Measurements from ENCODE around the gene ZNF488. TPM values are rescaled to one million over a fixed set of nuclear protein-coding genes. Genes with fewer than 3 reads are reported as not detected.

ZNF488 gene
- total RNA-seq, 4 donors from 2014 or later, result 0.24 to 0.56 (median 0.40) TPM; not detected in 1

- Histone ChIP-seq H3K27me3 (no peaks in the 10 kb centered on the region), H3K9me3 (no peaks in the 10 kb centered on the region), H3K4me1 (no peaks in the 10 kb centered on the region), H3K4me3 (replicated peaks in 1 of 3) (no peak overlapping the region), H3K36me3 (no peaks in the 10 kb centered on the region), H3K27ac (no peak overlapping the region)
- DNase-seq, result no peak
- intact Hi-C loops (cut with DNase I), result no loop called here
- no peak for TF ChIP-seq CTCF (IDR thresholded peaks at IDR 0.05)
- 64 to 66% methylated on average over 2 of the region's 2 CpGs for WGBS, 2 donors
Measured at GRCh38 chr10:47412869-47413268, 28.8 kb upstream of the ZNF488 start.

DNA sequence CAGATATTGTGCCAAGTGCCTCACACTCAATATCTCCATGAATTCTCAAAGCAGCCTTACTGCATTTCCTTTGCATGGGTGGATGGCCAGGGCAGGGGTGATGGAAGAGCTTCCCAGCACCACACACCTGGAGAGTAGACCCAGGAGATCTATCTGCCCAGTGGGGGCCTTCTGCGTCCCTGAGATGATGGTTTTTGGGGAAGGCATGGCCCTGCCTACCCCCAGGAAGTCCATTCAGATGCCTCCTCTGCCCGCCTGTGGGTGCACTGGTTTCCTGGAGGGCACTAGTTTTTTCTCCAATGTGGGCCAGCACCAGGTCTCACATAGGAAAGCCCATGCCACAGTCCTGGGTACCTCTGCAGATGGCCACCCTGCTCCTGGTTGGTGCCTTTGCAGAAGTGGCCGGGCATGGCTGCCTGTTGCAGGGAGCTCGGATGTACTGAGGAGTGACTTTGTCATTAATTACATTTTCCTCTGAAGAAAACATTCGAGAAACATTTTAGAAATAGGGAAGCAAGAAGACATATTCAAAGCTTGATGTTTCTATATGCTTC is 28.2 kb upstream of the ZNF488 start:
- Histone ChIP-seq H3K9me3 (no peaks in the 10 kb centered on the region), H3K4me1 (no peaks in the 10 kb centered on the region), H3K27ac (no peak overlapping the region), H3K36me3 (no peaks in the 10 kb centered on the region), H3K4me3 (replicated peaks in 1 of 3) (no peak overlapping the region), H3K27me3 (no peaks in the 10 kb centered on the region)
- no peak for DNase-seq
- no peak for TF ChIP-seq POLR2A (IDR thresholded peaks at IDR 0.05)
- no peak for TF ChIP-seq CTCF (IDR thresholded peaks at IDR 0.05)
- intact Hi-C loops (cut with DNase I), result no loop called here
- 89 to 90% methylated on average over 3 to 5 of the region's 5 CpGs for WGBS, 2 donors

DNA sequence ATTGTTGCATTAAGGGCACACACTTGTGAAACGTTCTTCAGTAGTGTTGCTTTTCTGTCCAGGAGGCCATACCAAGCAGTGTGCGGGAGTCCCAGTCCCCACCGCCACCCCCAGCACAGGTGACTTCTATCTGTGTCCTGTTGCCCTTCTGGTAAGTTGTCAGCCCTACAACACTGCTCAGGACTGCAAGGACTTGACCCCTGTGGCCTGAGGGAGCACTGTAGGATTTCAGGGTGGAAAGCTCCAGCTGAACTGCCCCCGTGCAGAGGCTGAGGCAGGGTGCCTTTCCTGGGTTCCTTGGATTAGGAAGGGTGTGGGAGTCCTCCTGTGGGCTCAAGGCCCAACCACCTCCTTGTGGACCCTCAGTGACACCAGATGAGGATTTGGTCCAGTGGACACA is 26.8 kb upstream of the ZNF488 start:
- no peaks in the 10 kb centered on the region for H3K9me3 ChIP-seq
- DNase-seq, result no peak
- H3K27ac ChIP-seq, result no peak overlapping the region
- no peaks in the 10 kb centered on the region for H3K36me3 ChIP-seq
- H3K4me3 ChIP-seq (replicated peaks in 1 of 3), result no peak overlapping the region
- no peaks in the 10 kb centered on the region for H3K4me1 ChIP-seq
- no peak for TF ChIP-seq CTCF (IDR thresholded peaks at IDR 0.05)
- no peak for TF ChIP-seq POLR2A (IDR thresholded peaks at IDR 0.05)
- H3K27me3 ChIP-seq, result no peaks in the 10 kb centered on the region
- intact Hi-C loops (cut with DNase I), result no loop called here
- WGBS, 2 donors, result 68 to 69% methylated on average over 3 to 4 of the region's 4 CpGs

- DNase-seq, result no peak
- WGBS, 2 donors, result 77 to 85% methylated on average over 4 of the region's 4 CpGs
- Histone ChIP-seq H3K9me3 (no peaks in the 10 kb centered on the region), H3K27me3 (no peaks in the 10 kb centered on the region), H3K4me1 (no peaks in the 10 kb centered on the region), H3K27ac (no peak overlapping the region), H3K36me3 (no peaks in the 10 kb centered on the region), H3K4me3 (replicated peaks in 1 of 3) (no peak overlapping the region)
- TF ChIP-seq CTCF (IDR thresholded peaks at IDR 0.05) (no peak), POLR2A (IDR thresholded peaks at IDR 0.05) (no peak)
- intact Hi-C loops (cut with DNase I), result no loop called here
Measured at GRCh38 chr10:47410271-47410670, 26.2 kb upstream of the ZNF488 start.

GRCh38 chr10:47409866-47410256 is 25.8 kb upstream of the ZNF488 start:
- H3K4me1 ChIP-seq, result no peaks in the 10 kb centered on the region
- no peaks in the 10 kb centered on the region for H3K9me3 ChIP-seq
- intact Hi-C loops (cut with DNase I), result no loop called here
- H3K27me3 ChIP-seq, result no peaks in the 10 kb centered on the region
- no peak for DNase-seq
- H3K36me3 ChIP-seq, result no peaks in the 10 kb centered on the region
- H3K4me3 ChIP-seq (replicated peaks in 1 of 3), result no peak overlapping the region
- TF ChIP-seq POLR2A (IDR thresholded peaks at IDR 0.05) (no peak), CTCF (IDR thresholded peaks at IDR 0.05) (no peak)
- 71 to 86% methylated on average over 2 to 3 of the region's 3 CpGs for WGBS, 2 donors
- no peak overlapping the region for H3K27ac ChIP-seq
